Adipocyte (in vitro differentiated cells): ENCODE data around the gene OTOP3.
A peak's percentile ranks its signal among the peaks of the same experiment; 100 is the strongest.

Experiments used
- DNase-seq: peaks from one replicate; pipeline ENCODE4 v3.0.0-alpha.2; 2015; ENCODE audit warnings: low read depth
- H3K27me3 ChIP-seq: replicated peaks from 2 replicates; pipeline ENCODE4 v1.7.0; 2013; ENCODE audit warnings: mild to moderate bottlenecking, low read length, moderate library complexity; ENCODE audit not compliant: control insufficient read depth, insufficient read depth
- H3K36me3 ChIP-seq: 2 replicates; pipeline ENCODE4 v1.7.0; 2013; ENCODE audit warnings: low read length, mild to moderate bottlenecking, moderate library complexity; ENCODE audit not compliant: control insufficient read depth, insufficient read depth, severe bottlenecking
- H3K4me1 ChIP-seq: 2 replicates; pipeline ENCODE4 v1.7.0; 2013; ENCODE audit warnings: mild to moderate bottlenecking, low read length, moderate library complexity; ENCODE audit not compliant: control insufficient read depth, insufficient read depth
- H3K4me3 ChIP-seq: 2 replicates; pipeline ENCODE4 v1.7.0; 2013; ENCODE audit warnings: mild to moderate bottlenecking, low read length, moderate library complexity
- H3K9ac ChIP-seq: 2 replicates; pipeline ENCODE4 v1.7.0; 2013; ENCODE audit warnings: mild to moderate bottlenecking, low read length, moderate library complexity
- H3K9me3 ChIP-seq: 2 replicates; pipeline ENCODE4 v1.7.0; 2013; ENCODE audit warnings: mild to moderate bottlenecking, low read length, moderate library complexity; ENCODE audit not compliant: control insufficient read depth

The OTOP3 gene

DNA sequence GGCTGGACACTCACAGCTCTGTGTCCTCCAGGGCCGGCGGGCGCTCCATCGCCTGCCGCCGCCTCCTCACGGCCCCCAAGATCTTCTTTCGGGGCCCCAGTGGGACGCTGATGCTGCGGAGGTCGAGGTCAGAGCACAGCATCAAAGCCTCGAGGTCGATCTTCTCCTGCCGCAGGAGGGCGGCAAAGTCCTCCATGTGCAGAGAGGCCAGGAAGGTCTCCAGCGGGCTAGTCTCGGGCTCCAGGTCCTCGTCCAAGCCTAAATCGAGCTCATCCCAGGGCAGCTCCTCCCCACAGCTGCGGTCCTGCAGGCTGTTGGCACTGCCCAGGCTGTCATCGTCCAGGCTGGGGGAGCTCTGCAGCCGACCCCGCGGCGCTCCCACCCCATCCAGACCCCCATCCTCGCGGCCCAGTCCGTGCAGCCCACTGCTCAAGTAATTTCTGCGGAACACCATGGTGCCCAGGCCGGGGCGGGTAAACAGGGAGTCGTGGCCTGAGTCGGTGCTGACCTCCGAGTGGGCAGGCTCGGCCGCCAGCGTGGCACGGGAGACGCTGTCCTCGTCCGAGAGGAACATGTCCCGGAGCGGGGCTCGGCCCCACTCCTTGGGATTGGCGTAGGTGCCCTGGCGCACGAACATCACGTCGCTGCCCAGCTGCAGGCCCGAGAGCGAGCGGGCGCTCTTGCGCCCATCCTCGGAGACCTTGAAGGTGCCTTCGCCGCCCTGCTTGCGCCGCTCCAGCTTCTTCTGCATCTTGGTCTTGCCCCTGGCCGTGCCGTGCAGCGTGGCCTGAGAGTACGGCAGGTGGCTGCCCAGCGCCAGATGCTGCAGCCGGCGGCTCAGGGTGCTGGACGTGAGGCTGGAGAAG lies 16.0 kb upstream of the OTOP3 start:
- H3K4me3 ChIP-seq, result no peak overlapping the region
- peaks cover 53% of the 10 kb centered on the region for H3K27me3 ChIP-seq

DNA sequence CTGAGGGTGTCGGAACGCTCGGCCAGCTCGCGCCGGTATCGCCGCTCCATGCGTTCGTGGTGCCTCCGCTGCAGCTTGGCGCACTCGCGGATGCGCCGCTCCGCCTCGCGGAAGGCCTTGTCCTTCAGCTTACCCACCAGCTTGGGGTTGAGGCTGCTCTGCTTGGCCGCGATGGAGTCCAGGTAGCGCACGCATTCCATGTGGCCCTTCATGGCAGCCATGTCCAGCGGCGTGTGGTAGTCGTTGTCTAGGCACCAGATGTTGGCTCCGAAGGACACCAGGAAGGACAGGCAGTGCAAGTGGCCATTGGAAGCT lies 15.4 kb upstream of the OTOP3 start:
- Histone ChIP-seq H3K4me3 (no peak overlapping the region), H3K9ac (no peak overlapping the region), H3K36me3 (no peaks in the 10 kb centered on the region), H3K4me1 (no peaks in the 10 kb centered on the region), H3K9me3 (no peaks in the 10 kb centered on the region), H3K27me3 (peaks cover 56% of the 10 kb centered on the region)
- no peak for DNase-seq

More for the DNA sequence above, 16.0 kb upstream of the OTOP3 start:
- H3K36me3 ChIP-seq, result no peaks in the 10 kb centered on the region
- H3K4me1 ChIP-seq, result no peaks in the 10 kb centered on the region
- no peak overlapping the region for H3K9ac ChIP-seq
- H3K9me3 ChIP-seq, result no peaks in the 10 kb centered on the region
- DNase-seq, result no peak

DNA sequence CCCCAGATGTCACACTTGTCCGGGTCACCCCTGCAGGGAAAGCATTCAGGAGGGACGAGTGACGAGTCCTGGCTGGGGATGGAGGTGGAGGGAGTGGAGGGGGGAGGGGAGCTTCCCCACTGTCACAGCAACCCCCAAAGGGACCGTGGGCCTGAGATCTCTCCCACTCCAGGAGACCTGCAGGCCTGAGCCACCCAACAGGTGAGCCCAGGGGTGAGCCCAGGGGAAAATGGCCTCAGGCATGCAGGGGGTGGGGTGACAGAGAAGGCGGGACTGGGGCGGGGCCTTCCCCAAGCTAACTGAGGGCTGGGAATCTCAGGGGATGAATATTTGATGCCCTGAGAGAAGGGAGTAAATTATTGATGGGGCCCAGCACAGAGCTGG lies 15.1 kb upstream of the OTOP3 start:
- no peak for DNase-seq
- no peaks in the 10 kb centered on the region for H3K36me3 ChIP-seq
- H3K4me3 ChIP-seq, result no peak overlapping the region
- H3K9ac ChIP-seq, result no peak overlapping the region
- no peaks in the 10 kb centered on the region for H3K9me3 ChIP-seq
- H3K4me1 ChIP-seq, result no peaks in the 10 kb centered on the region
- H3K27me3 ChIP-seq, result peaks cover 60% of the 10 kb centered on the region

DNA sequence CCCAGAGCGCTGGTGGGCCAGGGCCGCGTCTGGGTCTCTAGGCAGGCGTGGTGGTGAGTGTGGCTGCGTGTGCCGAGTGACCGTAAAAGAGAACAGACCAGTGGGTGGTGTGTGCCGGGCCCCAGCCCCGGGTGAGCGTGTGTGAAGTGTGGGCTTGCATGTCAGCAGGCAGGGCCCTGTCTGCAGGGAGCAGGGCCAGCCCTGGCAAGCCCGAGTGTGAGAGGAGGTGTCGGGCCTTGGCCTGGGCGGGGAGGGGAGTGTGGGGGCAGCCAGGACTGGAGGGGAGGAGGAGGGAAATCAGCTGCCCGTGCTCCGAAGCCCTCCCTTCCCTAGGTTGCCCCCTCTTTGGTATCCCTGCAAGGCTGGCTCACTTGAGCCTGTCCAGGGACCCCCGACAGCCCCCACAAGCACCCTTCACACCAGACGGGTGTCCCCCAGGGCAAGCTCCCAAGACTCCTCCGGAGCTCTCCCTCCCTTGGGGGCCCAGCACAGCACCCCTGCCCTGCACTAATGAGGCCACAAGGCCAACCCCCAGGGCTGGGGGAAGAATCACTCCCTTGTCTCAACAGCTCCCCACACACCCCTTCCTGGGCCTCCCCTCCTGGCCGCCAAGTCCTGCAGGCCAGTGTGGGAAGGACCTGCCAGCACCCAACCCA lies 14.5 kb upstream of the OTOP3 start:
- Histone ChIP-seq H3K4me1 (no peaks in the 10 kb centered on the region), H3K4me3 (no peak overlapping the region), H3K27me3 (peaks cover 65% of the 10 kb centered on the region), H3K9me3 (no peaks in the 10 kb centered on the region), H3K36me3 (no peaks in the 10 kb centered on the region), H3K9ac (no peak overlapping the region)
- no peak for DNase-seq

DNA sequence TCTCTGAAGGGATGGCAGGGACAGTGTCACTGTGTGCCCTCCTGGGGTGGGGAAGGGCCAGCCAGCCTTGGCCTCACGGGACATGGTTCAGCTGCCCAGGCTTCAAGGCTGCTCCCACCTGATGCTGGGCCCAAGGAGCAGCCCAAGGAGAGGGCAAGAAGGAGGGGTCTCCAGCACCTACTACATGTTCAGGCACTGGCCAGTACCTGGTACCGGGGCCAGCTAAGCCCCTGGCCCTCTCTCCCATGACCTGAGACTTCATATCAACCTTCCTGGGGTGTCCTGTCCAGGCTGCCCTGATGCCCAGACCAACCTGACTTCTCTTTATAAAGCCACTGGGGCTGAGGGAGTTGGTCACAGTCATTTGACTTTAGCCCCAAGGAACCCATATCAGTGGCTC lies 13.9 kb upstream of the OTOP3 start:
- no peak overlapping the region for H3K4me3 ChIP-seq
- peaks cover 62% of the 10 kb centered on the region for H3K27me3 ChIP-seq
- no peaks in the 10 kb centered on the region for H3K36me3 ChIP-seq
- no peaks in the 10 kb centered on the region for H3K4me1 ChIP-seq
- no peak overlapping the region for H3K9ac ChIP-seq
- DNase-seq, result no peak
- H3K9me3 ChIP-seq, result no peaks in the 10 kb centered on the region

DNA sequence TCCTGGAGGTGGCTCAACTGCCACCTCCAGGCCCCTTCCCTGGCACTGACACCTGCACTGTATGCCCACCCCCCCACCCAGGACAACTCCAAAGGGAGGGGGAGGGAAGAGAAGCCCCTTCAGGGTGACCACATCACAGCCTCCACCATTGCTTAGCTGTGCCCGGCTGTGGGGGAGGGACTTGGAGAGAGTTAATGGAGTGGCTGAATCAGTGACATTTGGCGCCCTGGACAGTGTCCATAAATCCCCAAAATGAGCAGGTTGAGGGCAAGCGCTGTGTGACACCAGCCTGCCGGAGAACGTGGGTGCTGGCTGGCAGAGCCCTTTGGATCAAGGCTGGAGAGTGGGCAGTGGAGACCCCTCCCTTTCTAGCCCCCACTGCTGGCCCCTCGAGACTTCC lies 13.5 kb upstream of the OTOP3 start:
- H3K27me3 ChIP-seq, result peaks cover 58% of the 10 kb centered on the region
- no peak overlapping the region for H3K4me3 ChIP-seq
- H3K9ac ChIP-seq, result no peak overlapping the region
- H3K36me3 ChIP-seq, result no peaks in the 10 kb centered on the region
- no peak for DNase-seq
- H3K9me3 ChIP-seq, result no peaks in the 10 kb centered on the region
- no peaks in the 10 kb centered on the region for H3K4me1 ChIP-seq

DNA sequence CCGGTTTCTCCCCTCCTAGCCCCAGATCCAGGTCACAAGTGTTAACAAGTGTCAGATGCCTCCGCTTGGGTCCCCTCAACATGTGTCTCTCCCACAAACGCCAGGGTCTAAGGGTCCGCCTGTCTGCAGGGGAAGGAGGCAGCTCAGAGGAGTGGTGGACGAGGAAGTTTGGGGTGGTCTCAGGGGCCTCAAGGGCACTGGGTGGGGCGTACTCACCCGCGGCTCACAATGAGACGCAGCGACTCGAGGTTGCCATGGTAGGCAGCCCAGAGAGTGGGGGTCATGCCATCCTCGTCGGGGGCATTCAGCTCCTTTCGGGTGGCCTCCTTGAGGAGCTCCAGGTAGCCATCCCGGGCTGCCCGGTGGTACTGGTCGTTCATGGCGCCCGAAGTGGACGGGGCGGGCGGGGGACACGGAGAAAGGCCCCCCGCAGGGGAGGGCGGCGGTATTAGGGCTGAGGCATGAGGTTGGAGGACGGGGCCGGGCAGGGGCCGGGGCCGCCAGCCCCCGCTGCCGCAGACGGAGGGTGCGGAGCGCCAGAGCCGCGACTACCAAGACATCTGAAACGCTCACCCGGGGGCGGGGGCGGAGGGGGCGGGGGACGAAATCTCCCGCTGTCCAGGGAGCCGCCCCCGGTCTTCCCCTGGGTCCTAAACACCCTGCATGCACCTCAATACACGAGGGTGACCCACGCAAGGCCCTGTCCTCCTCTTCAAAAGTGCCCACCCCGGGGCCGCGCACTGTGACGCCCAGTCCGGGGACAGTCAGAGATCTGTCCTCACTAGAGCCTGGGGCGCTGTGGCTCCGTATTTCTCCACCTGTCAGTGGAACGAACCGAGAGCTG lies 12.8 kb upstream of the OTOP3 start, which contains the start of gene USH1G:
Gene USH1G (minus strand): TSS at position 562 of the 844 bp plus-strand sequence. CDS start 182 bp downstream, at position 380.
- no peak within 1 kb of the TSS for H3K4me3 ChIP-seq
- DNase-seq, result peak; percentile 34
- no peaks in the 10 kb centered on the region for H3K36me3 ChIP-seq
- peaks cover 57% of the 10 kb centered on the region for H3K27me3 ChIP-seq
- H3K9me3 ChIP-seq, result no peaks in the 10 kb centered on the region
- no peak within 1 kb of the TSS for H3K9ac ChIP-seq
- no peaks in the 10 kb centered on the region for H3K4me1 ChIP-seq

DNA sequence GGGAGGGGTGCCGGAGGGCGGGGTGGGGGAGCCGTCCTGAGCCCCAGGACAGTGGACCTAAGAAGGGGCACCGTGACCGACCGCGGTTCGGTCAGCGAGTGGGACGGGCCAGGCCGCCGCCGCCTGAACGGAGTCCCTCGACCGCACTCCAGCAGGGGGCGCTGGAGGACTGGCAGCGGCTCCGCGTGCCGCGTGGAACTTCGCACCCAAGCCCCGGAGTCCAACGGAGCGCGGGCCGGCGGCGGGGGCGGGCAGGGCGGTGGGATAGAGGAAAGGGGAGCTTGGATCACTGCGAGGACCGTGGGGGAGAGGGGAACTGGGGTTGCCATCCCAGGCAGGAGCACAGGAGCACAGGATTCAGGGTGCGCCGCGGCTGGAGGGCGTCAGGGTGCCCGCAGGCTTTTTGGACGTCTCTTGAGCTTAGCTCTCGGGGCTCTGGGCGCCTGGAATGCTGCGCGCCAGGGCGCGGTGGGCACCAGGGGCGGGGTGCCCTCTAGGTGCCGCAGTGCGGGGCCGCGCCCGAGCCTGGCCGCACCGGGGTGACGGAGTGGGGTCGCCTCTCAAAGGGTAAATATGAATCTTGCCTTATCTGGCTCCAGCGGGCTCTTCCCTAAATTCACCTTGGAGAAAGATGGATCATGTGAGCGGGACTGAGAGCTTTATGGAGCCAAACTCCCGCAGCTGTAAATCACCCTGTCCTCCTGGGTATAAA lies 12.0 kb upstream of the OTOP3 start:
- DNase-seq, result peak; percentile 78
- Histone ChIP-seq H3K4me3 (no peak overlapping the region), H3K9me3 (no peaks in the 10 kb centered on the region), H3K9ac (no peak overlapping the region), H3K27me3 (peaks cover 60% of the 10 kb centered on the region), H3K4me1 (no peaks in the 10 kb centered on the region), H3K36me3 (no peaks in the 10 kb centered on the region)

DNA sequence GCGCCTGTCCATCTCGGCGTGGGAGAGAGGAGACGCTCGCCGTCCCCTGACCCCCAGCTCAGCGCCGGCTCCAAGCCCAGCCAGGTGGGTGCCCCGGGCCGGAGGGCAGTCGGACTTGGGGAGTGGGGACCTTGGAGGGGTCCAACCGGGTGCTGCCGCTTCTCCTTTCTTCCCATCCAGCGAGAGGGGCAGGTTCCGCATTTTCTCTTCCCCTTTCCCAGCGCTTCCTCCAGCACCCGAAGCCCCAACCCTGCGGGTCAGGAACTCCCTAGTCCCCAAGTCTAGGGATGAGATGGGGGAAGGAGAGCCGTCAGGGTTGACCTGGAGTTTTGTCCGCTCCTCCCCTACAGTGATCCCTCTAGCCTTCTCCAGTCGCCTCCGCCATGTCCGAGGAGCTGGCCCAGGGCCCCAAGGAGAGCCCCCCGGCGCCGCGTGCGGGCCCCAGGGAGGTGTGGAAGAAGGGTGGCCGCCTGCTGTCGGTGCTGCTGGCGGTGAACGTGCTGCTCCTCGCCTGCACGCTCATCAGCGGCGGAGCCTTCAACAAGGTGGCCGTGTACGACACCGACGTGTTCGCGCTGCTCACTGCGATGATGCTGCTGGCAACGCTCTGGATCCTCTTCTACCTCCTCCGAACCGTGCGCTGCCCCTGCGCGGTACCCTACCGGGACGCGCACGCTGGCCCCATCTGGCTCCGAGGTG lies 11.3 kb upstream of the OTOP3 start, which contains the start of gene OTOP2:
Gene OTOP2 (plus strand): TSS at position 24 of the 699 bp plus-strand sequence. CDS start 360 bp downstream, at position 384.
- DNase-seq, result no peak
- Histone ChIP-seq H3K4me1 (no peaks in the 10 kb centered on the region), H3K9me3 (no peaks in the 10 kb centered on the region), H3K9ac (no peak within 1 kb of the TSS), H3K36me3 (no peaks in the 10 kb centered on the region), H3K4me3 (no peak within 1 kb of the TSS), H3K27me3 (peaks cover 66% of the 10 kb centered on the region)

DNA sequence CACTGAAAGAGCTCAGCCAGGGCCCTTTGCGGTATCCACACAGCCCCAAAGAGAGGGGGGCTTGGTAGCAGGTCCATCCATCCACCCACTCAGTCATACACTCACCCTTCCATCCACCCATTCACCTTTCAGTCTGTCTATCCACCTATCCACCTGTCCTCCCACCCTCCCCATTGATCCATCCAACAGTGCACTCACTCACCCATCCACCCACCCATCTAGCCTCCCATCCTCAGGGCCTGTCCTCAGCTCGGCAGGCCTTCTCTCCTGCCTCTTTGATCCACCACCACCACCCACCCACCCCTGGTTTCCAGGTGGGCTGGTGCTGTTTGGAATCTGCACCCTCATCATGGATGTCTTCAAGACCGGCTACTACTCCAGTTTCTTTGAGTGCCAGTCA lies 10.5 kb upstream of the OTOP3 start:
- no peak overlapping the region for H3K9ac ChIP-seq
- no peak overlapping the region for H3K4me3 ChIP-seq
- H3K36me3 ChIP-seq, result no peaks in the 10 kb centered on the region
- no peaks in the 10 kb centered on the region for H3K9me3 ChIP-seq
- DNase-seq, result no peak
- H3K27me3 ChIP-seq, result peaks cover 61% of the 10 kb centered on the region
- H3K4me1 ChIP-seq, result no peaks in the 10 kb centered on the region
